ENCODE measurements around the gene SLC25A38. TPM values are rescaled to one million over a fixed set of nuclear protein-coding genes. Genes with fewer than 3 reads are reported as not detected.

Gene SLC25A38
- polyA plus RNA-seq, 1 donor (not counting 4 experiments of a cell fraction or from before 2014, with no cell fraction given) = 40.2 TPM

GRCh38 chr3:39372833-39373232 lies 10.3 kb upstream of the SLC25A38 start:
- Histone ChIP-seq H3K9ac (ENCODE audit: control insufficient read depth, extremely low read depth, insufficient read depth, low read length) (no peak overlapping the region), H3K4me1 (ENCODE audit: control insufficient read depth, extremely low read depth, insufficient read depth, low read length) (peaks cover 5% of the 10 kb centered on the region), H3K36me3 (ENCODE audit: control insufficient read depth in 2 of 2, extremely low read depth in 1 of 2, insufficient read depth in 2 of 2, low read length in 2 of 2) (no peaks in the 10 kb centered on the region), H2AFZ (ENCODE audit: control insufficient read depth, low read length) (peak overlapping the region; percentile 78), H4K20me1 (ENCODE audit: control insufficient read depth, extremely low read depth, insufficient read depth, low read length) (no peaks in the 10 kb centered on the region), H3K9me1 (ENCODE audit: control insufficient read depth, extremely low read depth, insufficient read depth, low read length) (no peaks in the 10 kb centered on the region), H3K27ac (ENCODE audit: control insufficient read depth, insufficient read depth, low read length) (peak overlapping the region; percentile 43), H3K4me2 (ENCODE audit: control insufficient read depth, extremely low read depth, insufficient read depth, low read depth, low read length) (peak overlapping the region; percentile 37), H3K9me3 (ENCODE audit: control insufficient read depth, low read depth, low read length) (no peaks in the 10 kb centered on the region), H3K4me3 (ENCODE audit: control insufficient read depth in 2 of 3, extremely low read depth in 1 of 3, insufficient read depth in 2 of 3, low read depth in 1 of 3, low read length in 3 of 3) (no peak overlapping the region), H3K27me3 (ENCODE audit: control insufficient read depth, extremely low read depth, insufficient read depth, low read length) (no peaks in the 10 kb centered on the region), H3K79me2 (ENCODE audit: control insufficient read depth, insufficient read depth, low read length) (no peaks in the 10 kb centered on the region)
- peak; percentile 58 for FAIRE-seq
- dilution Hi-C loops (cut with MboI; ENCODE audit: extremely low pct_ligation_motif_present, low sequenced_read_pairs) = no loop called here
- DNase-seq (ENCODE audit: low read depth, low spot score) = no peak
- TF ChIP-seq EZH2 (IDR thresholded peaks at IDR 0.05; ENCODE audit: low read length) (no peak), CTCF (optimal IDR thresholded peaks at IDR 0.05 in 1 of 3, IDR thresholded peaks at IDR 0.05 in 1 of 3, conservative IDR thresholded peaks at IDR 0.05 in 1 of 3; ENCODE audit: extremely low read depth in 1 of 3, insufficient read depth in 2 of 3, low read length in 3 of 3) (no peak)

- Histone ChIP-seq H3K36me3 (ENCODE audit: control insufficient read depth in 2 of 2, extremely low read depth in 1 of 2, insufficient read depth in 2 of 2, low read length in 2 of 2) (no peaks in the 10 kb centered on the region), H2AFZ (ENCODE audit: control insufficient read depth, low read length) (no peak overlapping the region), H3K4me1 (ENCODE audit: control insufficient read depth, extremely low read depth, insufficient read depth, low read length) (peaks cover 5% of the 10 kb centered on the region), H3K4me2 (ENCODE audit: control insufficient read depth, extremely low read depth, insufficient read depth, low read depth, low read length) (no peak overlapping the region), H3K9me3 (ENCODE audit: control insufficient read depth, low read depth, low read length) (no peaks in the 10 kb centered on the region), H4K20me1 (ENCODE audit: control insufficient read depth, extremely low read depth, insufficient read depth, low read length) (no peaks in the 10 kb centered on the region), H3K27me3 (ENCODE audit: control insufficient read depth, extremely low read depth, insufficient read depth, low read length) (no peaks in the 10 kb centered on the region), H3K9ac (ENCODE audit: control insufficient read depth, extremely low read depth, insufficient read depth, low read length) (no peak overlapping the region), H3K27ac (ENCODE audit: control insufficient read depth, insufficient read depth, low read length) (no peak overlapping the region), H3K4me3 (ENCODE audit: control insufficient read depth in 2 of 3, extremely low read depth in 1 of 3, insufficient read depth in 2 of 3, low read depth in 1 of 3, low read length in 3 of 3) (no peak overlapping the region), H3K9me1 (ENCODE audit: control insufficient read depth, extremely low read depth, insufficient read depth, low read length) (no peaks in the 10 kb centered on the region), H3K79me2 (ENCODE audit: control insufficient read depth, insufficient read depth, low read length) (no peaks in the 10 kb centered on the region)
- TF ChIP-seq CTCF (optimal IDR thresholded peaks at IDR 0.05 in 1 of 3, IDR thresholded peaks at IDR 0.05 in 1 of 3, conservative IDR thresholded peaks at IDR 0.05 in 1 of 3; ENCODE audit: extremely low read depth in 1 of 3, insufficient read depth in 2 of 3, low read length in 3 of 3) (no peak), EZH2 (IDR thresholded peaks at IDR 0.05; ENCODE audit: low read length) (no peak)
- DNase-seq (ENCODE audit: low read depth, low spot score) (no peak), FAIRE-seq (no peak)
- dilution Hi-C loops (cut with MboI; ENCODE audit: extremely low pct_ligation_motif_present, low sequenced_read_pairs) = no loop called here
Observed at GRCh38 chr3:39376959-39377634, 6.1 kb upstream of the SLC25A38 start.
